Left colon (tissue), 2 donors: ENCODE data around the gene UBA6. TPM values are rescaled to one million over a fixed set of nuclear protein-coding genes. Genes with fewer than 3 reads are reported as not detected.
"Not testable (repeated sequence)": the region's sequence is repeated elsewhere in the genome, so short reads cannot be mapped to it uniquely, and the experiment has no call there.

Source experiments
- ATAC-seq: fragments of 200-7000 bp; cut with Tn5 transposase; one replicate; pipeline ENCODE4 v1.9.1; 2020; ENCODE audit warnings: mild to moderate bottlenecking, moderate library complexity
- DNase-seq, 2 donors: peaks; one replicate each; pipeline ENCODE4 v3.0.0-alpha.2; 2020
- intact Hi-C, 2 donors: fragments of 100-400 bp; cut with DNase I in 1 of 2; cut with micrococcal nuclease in 1 of 2; formaldehyde crosslinking; loops; one replicate each; pipeline versions ENCODE4 v1.11.2 to v1.14.0; 2022; cut with DNase I, micrococcal nuclease
- total RNA-seq, 2 donors: library from RNA; stranded (reverse); fragmentation: NEBNext Ultra II Directional; extraction: Animal tissue kit (Norgen Biotek cat#: 25700); gene quantifications; one replicate each; pipeline ENCODE4 v1.2.1, GENCODE V29; 2021
- donor health status: DM: no; HTN: no; CAD: no.
- donor health status: DM: yes; HTN: yes; CAD: no.

UBA6 gene
- total RNA-seq, 2 donors from 2014 or later: 45.0 to 54.7 TPM

- ATAC-seq (no peak), DNase-seq (no peak)
- intact Hi-C loops: no loop called here
Measured at GRCh38 chr4:67684839-67685531, 16.0 kb downstream of the UBA6 start.

- ATAC-seq (no peak), DNase-seq (no peak)
- intact Hi-C loops: no loop called here
Measured at GRCh38 chr4:67682266-67682665, 18.7 kb downstream of the UBA6 start.

- intact Hi-C loops: no loop called here
- ATAC-seq: peak; percentile 74
- no peak for DNase-seq
Measured at GRCh38 chr4:67680581-67681222, 20.3 kb downstream of the UBA6 start.

GRCh38 chr4:67678612-67679011, 22.3 kb downstream of the UBA6 start:
- no peak for ATAC-seq
- no peak for DNase-seq
- intact Hi-C loops: no loop called here

GRCh38 chr4:67674098-67674497, 26.9 kb downstream of the UBA6 start:
- intact Hi-C loops: no loop called here
- no peak for DNase-seq
- ATAC-seq: no peak

- intact Hi-C loops: no loop called here
- ATAC-seq: no peak
Measured at GRCh38 chr4:67668315-67668714, 32.6 kb downstream of the UBA6 start.

GRCh38 chr4:67660418-67660817, 40.5 kb downstream of the UBA6 start:
- DNase-seq (no peak), ATAC-seq (no peak)
- intact Hi-C loops: no loop called here

More at GRCh38 chr4:67668315-67668714, 32.6 kb downstream of the UBA6 start:
- no peak for DNase-seq

GRCh38 chr4:67659065-67659464, 41.9 kb downstream of the UBA6 start:
- DNase-seq (no peak), ATAC-seq (no peak)
- intact Hi-C loops: no loop called here

GRCh38 chr4:67658302-67658701, 42.7 kb downstream of the UBA6 start:
- intact Hi-C loops: no loop called here
- no peak for ATAC-seq

GRCh38 chr4:67651536-67651935, 49.4 kb downstream of the UBA6 start:
- ATAC-seq (no peak), DNase-seq (no peak)
- intact Hi-C loops: no loop called here

More at GRCh38 chr4:67658302-67658701, 42.7 kb downstream of the UBA6 start:
- no peak for DNase-seq

GRCh38 chr4:67638136-67638535, 62.8 kb downstream of the UBA6 start:
- intact Hi-C loops: no loop called here
- no peak for ATAC-seq
- DNase-seq: no peak

GRCh38 chr4:67636978-67637377, 64.0 kb downstream of the UBA6 start:
- ATAC-seq: not testable (repeated sequence)

GRCh38 chr4:67635331-67635730, 65.6 kb downstream of the UBA6 start:
- intact Hi-C loops: no loop called here
- no peak for ATAC-seq
- DNase-seq: no peak

More at GRCh38 chr4:67636978-67637377, 64.0 kb downstream of the UBA6 start:
- intact Hi-C loops, DNase-seq: not testable (repeated sequence)

- DNase-seq (no peak), ATAC-seq (no peak)
- intact Hi-C loops: no loop called here
Measured at GRCh38 chr4:67634741-67635140, 66.2 kb downstream of the UBA6 start.

- intact Hi-C loops: no loop called here
- DNase-seq (no peak), ATAC-seq (no peak)
Measured at GRCh38 chr4:67632492-67632891, 68.5 kb downstream of the UBA6 start.

- ATAC-seq (no peak), DNase-seq (no peak)
- intact Hi-C loops: no loop called here
Measured at GRCh38 chr4:67624939-67625338, 76.0 kb downstream of the UBA6 start.

GRCh38 chr4:67616478-67616877, 84.5 kb downstream of the UBA6 start:
- ATAC-seq (no peak), DNase-seq (no peak)
- intact Hi-C loops: no loop called here

- intact Hi-C loops: no loop called here
- DNase-seq (no peak), ATAC-seq (no peak)
Measured at GRCh38 chr4:67615119-67615518, 85.8 kb downstream of the UBA6 start.

- ATAC-seq (no peak), DNase-seq (no peak)
- intact Hi-C loops: no loop called here
Measured at GRCh38 chr4:67614186-67614585, 86.8 kb downstream of the UBA6 start.

- intact Hi-C loops: no loop called here
- ATAC-seq (no peak), DNase-seq (no peak)
Measured at GRCh38 chr4:67608027-67608426, 92.9 kb downstream of the UBA6 start.

GRCh38 chr4:67604749-67605148, 96.2 kb downstream of the UBA6 start:
- ATAC-seq (no peak), DNase-seq (no peak)
- intact Hi-C loops: no loop called here
